ENCODE data around the gene KCNJ6.

The KCNJ6 gene

DNA sequence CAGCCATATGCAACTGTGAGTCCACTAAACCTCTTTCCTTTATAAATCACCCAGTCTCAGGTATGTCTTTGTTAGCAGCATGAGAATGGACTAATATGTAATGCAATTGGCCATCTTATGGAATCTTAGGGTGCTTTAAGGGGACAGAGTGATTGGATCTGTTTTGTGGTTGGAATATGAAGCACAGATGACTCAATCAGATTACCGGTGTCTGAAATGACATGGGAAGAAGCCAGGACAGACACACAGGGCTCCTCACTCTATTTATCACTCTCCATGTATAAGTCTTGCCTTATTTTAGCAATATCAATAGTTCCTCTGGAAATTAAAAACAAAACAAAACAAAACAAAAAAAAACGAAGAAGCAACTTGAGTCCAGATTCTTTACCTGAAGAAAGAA lies 12.9 kb downstream of the KCNJ6 start:
- DNase-seq, result no peak

DNA sequence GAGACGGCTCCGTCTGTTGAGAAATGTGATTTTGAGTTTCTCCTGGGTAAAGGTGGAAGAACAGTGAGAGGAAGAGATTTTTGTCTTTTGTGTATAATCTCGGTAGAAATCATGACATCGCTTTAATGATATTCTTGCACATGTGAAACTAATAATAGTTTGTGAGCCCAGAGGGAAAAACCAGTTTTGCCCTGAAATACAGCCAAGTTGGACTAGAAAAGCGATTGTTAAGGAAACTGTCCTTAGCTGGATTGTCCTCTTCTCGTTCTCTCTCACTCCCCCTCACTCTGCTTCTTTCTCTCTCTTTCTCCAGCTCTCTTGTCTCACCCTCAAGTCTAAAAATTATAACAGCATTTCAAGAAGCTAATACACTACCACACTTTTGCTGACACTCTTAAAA lies 17.1 kb downstream of the KCNJ6 start:
- DNase-seq, result no peak

DNA sequence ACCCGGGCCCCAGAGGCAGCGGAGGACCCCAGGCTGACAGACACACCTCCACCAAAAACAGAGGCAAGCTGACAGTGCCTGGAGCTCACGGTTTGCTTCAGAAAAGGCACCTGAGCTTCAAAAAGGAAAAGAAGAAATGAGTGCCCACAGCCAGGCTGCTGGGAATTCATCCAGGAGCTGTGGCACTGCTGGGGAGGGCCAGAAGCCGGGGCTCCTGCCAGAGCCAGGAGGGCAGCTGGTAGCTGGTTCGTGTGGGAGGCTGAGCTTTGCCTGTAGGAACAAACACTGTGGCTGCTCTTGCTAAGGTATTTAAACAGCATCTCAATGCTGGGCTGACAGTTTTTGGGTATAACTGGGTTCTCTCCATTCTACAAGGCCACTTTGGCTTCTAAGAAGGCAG lies 19.5 kb downstream of the KCNJ6 start:
- no peak for DNase-seq

DNA sequence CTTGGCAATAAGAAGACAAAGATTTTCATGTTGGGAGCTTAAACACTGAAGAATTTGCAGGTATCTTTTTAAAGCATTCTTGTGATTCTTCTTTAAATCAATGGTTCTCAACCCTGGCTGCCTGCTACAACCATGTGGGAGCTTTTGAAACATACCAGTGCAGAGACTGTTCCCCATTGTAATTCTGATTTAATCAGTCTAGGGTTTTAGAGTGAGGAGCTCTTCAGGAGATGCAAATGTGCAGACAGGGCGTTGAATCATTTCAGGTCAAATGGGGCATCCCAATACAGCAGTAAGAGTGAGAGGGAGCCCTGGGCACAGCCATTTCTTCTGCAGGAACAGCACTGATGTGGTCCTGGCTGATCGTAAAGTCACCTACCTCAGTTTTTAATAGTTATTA lies 24.3 kb downstream of the KCNJ6 start:
- DNase-seq, result no peak

DNA sequence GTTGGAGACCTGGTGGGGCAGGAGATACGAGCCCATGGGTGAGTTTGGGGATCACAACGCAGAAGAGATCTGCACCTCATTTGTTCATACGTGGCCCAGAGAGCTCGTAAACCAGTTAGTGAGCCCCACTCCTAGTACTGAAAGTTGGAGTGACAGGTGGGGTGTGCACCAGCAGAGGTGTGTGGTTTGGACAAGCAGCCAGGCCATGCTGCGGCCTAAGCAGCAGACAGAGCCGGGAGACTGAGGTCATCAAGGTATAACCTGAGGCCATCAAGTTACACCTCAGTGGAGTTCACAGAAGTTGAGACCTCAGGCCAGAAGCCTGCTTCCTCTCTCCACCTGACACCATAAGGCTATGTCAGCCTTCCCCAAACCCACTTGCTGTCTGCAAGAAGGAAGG lies 27.6 kb downstream of the KCNJ6 start:
- no peak for DNase-seq

DNA sequence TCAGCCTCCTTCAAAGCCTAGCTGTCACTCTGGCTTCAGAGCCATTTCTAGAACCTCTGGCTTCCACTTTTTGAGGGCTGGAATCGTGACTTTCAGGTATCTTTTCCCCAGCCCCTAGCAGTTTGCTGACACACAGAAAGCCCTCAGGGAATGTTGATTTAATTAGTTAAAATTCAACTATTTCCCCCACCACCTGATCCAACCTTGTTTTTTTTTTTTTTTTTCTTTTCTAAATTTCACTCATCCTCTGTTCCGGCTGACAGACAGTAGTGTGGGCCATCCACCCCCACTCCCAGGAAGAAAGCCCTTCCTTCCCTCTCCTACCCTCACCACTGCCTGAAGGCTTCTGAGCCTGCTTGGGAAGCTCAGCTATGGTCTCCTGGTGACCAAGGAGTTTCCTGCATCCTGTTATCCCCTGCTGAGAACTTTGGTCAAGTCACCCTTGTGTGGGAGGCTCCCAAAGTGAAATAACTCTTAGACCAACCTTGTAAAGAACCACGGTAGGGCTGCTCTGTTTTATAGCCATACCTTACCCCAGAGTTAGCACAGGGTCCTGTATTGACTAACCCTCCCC lies 29.4 kb downstream of the KCNJ6 start:
- no peak for DNase-seq

DNA sequence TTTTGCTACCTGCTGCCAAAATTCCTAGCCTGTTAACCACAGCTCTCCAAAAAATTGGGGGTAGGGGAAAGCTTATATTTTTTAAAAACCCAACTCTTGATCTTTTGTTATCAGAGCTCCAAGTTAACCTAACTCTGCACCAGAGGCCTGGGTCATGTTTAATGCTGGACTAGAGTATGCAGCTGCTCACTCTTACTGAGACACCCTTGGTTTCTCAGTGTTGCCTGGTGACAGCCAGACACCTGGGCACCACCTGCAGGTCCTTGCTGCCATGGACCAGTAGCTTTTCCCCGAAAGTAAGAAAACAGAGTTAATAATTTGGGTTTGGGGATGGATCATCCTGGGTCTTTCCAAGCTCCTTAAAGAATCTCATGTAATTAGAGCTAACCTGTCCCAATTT lies 30.1 kb downstream of the KCNJ6 start:
- no peak for DNase-seq

DNA sequence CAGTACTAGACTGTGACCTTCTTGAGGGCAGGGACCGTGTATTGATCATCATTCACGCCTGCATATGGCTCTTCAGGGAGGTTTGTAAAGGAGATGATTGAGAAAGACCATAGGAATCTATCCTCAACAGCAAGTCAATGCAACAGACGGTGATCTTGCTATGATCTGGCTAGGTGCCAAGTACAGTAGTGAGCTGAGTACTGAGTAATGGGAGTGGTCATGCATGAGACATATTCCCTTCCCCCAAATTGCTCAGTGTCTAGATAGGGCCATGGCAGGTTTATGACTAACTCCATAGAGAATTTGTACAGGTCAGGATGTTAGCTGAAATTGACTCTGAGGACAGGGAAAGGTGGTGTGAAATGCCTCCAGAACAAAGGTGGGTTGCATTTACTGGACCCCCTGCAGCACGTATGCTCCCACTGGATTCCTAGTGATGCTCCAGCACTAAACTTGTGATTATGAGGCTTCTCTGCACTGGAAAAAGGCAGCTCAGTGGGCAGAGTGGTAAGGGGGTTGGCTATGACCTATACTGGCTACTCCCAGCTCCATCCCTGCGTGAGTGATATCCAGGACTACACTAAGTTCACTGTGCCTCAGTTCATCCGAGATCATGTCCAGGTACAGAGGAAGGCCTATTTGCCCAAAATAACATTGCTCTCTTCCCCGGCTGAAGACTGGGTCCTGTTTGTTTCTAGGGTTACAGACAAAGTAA lies 37.2 kb downstream of the KCNJ6 start:
- DNase-seq, result no peak

DNA sequence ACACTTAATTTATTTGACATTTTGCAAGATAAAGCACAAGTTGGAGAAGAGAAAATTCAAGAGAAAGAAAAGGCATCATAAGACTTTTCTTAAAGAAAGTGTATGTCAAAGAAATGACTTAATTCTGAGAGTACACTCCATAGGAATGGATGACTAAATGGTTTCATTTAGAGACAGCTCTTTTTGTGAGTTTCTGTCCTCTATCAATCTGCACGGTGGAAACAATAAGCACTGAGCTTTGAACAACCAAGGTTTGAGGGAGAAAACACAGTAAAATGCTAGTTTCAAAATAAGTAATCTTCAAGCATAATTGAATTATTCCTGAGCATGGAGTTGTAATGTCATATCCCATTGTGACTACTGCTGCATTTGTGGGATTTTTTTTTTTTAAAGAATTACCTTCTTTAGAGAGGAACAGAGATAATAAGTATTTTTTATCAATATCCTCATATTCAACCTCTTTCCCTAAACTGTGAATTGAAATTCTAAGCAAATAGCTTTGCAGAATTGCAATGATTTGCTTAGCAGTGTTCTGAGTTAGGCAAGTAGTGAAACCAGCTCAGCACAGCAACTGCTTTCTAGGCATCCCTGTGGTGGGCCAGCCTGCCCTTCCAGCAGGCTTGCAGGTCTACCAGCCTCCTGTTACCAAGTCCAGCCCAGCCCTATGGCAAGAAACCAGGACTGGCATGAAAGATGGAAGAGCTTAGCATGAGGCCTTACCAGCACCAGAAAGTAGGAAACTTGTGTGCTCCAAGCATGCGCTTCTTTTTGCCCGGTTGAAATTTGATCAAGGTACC lies 38.2 kb downstream of the KCNJ6 start:
- no peak for DNase-seq

DNA sequence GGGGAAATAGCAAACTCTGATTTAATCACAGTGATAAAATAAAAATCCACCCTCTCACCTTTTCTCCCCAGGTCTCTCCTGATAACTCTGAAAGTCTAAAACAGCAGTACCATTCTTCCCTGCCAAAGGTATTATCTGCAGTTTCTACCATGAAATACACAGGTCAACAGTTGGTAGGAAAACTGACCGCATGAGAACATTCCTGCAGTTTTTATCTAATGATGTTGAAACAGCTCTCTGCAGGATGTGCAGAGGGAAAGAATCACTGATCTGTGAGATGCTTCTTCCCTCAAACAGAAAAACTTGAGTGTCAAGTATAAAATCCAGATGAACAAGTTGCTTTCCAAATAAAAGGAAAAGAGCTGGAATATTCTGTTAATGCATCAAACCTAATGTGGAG lies 39.1 kb downstream of the KCNJ6 start:
- DNase-seq, result no peak

DNA sequence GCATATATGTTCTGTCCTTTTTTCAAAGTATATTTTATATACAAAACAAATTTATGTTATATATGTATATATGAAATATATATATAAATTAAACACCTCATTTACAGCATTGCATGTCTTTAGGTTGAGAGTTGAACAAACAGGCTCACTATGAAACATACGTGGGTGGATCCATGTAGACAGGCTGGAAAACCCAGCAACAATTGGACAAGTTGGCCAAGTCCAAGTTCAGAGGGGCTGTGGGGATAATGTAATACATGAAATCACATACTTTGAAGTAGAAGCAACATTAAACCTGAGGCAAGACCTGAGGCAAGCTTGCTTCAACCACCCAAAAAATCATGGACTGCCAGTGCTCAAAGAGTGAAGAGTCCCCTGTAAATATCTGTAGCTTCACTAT lies 39.7 kb downstream of the KCNJ6 start:
- DNase-seq, result no peak

DNA sequence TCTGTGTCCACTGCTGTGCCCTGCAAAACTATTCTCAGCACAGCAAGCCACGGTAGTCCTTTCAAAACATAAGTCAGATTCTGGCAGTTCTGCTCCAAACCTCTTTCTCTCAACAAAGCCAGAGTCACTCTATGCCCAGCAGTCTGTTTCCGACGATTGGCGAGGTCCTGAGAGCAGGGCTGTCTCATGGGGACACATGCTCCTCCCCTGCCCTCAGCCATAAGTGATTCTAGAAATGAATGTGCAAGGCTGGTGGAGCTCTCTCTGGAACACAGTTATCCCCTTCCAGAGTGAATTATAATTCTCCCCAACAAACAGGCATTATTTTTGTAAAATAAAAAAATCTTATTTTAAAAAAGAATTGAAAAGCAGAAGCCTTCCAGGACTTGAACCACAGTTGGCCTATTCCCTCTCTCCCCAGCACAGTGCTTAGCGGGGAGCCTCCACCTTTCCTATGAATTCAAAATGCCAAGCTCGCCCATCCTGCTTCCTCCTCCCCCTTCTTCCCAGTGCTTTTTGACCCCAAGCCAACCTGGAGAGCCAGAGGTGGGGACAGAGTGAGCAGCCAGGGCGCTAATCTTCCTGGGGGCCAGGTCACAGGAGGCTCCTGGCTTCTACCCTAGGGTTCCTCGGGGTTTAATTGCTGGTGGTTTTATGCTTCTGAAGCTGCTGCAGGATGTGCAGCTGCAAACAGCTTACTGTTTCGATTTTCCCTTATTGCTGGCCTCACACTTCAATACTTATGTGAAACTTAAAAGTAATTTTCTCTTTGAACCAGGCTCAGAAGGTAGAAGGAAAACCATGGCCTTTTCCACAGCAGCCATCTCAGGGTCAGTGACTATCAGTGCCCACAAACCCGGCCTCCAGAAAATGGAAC lies 41.1 kb downstream of the KCNJ6 start:
- no peak for DNase-seq

DNA sequence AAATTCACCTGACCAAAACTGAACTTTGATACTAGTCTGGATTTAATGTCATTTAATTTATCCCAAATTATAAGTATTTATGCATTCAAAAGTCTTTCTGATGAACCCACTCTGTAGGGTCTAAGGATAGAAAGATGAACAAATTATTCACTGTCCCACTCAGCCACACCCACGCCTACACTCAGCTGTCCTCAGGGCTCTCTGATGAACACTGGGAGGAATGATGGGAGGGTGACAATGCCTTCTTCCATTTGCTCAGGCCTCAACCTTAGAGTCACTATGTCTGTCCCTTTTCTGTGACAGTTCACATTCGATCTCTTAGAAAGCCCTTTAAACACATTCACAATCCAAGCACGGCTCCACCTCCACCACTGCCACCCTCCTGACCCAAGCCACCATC lies 41.8 kb downstream of the KCNJ6 start:
- DNase-seq, result no peak

DNA sequence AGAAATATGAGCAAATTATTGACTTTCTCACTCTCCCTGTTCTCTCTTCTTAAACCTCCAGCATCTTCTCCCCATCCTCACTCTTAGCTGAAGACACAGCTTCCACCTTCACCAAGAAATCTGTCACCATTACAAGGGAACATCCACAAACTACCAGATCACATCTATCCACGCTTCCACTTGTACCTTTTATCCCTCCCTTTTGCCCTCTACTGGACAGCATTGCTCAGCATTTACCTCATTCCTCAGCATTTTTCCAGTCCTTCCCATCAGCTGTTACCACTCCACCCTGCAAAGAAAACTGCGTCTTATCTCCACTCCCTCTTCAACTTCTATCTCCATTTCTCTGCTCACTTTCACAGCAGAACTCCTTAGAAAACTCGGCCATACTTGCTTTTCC lies 42.6 kb downstream of the KCNJ6 start:
- DNase-seq, result no peak

DNA sequence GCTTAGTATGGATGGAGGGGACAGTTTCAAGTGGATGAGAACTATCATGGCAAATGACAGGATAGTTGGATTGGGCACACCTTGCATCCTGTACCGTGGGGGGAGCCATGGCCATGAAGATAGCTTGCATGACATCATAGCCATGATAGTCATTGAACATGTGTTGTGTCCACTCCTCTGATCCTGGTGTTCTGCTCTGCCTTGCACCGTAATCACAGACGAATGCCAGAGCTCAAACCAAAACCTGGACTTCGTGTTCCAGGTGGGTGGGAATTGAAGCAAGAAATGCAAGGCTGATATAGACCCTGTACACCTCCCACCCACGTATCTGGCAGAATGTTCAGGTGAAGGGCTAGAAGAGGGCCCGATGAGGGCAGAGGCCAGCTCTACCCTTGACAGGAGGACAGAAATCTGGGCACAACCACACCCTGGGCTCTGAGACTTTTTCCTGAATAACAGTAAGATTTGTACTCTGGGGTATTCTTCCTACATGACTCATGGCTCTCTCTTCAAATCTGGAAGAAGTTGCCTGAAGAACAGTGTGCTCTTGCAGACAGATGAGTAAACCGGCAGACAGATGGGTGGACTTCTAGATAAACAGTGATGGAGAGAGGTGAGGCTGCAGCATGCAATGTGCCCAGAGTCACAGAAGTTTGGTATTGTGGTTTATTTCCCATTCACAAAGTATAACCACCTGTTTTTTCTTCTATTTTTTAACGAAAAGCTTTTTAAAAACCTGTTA lies 45.0 kb downstream of the KCNJ6 start:
- no peak for DNase-seq

DNA sequence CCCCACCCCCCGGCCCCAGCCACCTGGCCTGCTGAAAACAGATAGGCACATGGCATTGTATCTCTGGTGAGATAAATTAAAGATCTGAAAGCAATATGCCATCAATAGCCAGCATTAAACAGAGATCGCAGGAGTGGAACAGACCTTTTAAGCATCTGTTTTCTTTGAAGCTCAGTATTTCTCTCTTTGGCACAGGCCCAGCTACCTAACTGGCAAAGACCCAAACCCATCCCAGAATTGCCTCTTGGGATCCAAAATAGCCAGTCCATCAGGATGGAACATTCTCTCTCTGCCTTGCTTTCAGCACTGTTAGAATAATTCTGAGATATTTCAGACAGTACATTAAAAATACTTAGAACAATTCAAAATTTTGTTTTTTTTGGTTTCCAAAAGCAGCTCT lies 46.0 kb downstream of the KCNJ6 start:
- no peak for DNase-seq

DNA sequence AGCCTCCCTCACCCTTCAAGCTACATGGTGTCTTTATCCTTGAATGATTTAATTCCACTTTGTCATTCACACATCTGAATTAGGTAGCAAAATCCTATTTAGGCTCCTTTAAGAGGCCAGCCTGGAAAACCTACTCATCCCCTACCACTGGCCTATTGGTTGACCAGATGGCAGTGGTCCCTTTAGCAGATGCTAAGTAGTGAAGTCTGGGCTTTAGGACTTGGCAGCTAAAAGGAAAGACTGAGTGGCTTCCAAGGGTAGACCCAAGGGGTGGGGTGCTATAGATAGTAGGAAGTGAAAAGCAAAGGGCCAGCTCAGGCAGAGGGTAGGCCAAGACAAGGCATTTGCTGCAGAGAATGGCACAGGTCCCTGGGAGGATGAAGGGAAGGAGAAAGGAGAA lies 46.6 kb downstream of the KCNJ6 start:
- no peak for DNase-seq

DNA sequence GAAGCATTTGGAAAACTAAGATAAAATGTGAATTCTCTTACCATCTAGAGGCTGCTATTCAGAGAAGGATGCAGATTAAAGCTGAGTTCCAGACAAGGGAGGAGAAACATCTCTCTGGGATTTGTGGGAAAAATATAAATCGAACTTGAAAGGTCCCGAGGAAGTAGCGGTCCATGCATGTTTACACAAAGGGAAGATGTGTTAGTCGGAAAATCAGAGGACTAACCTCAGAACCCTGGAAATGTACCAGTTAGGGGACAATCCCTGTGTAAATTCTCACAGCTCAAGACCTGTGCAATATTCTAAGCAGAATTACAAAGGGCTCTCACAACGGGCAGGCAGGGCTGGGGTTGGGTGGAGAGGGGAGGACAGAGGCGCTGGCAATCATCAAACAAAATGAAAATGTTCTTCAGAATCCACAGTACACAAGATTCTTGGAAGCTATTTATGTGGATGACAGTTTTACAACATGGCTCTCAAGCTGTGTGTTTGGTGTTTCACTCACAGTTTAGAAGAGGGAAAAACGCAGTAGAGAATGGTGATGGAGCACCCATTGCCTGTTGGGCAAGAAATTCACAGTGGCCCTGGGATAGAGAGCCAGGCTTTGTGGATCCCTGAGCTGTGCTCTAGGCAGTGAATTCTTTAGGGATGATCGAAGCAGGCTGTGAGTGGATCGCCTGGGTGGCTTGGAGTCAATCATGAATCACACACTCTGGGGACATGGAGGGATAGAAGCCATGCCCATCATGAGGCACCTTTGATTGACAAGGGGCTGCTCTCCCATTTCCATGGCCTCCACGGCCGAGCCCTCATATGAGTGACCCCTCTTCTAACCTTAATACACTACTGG lies 47.6 kb downstream of the KCNJ6 start:
- DNase-seq, result no peak

DNA sequence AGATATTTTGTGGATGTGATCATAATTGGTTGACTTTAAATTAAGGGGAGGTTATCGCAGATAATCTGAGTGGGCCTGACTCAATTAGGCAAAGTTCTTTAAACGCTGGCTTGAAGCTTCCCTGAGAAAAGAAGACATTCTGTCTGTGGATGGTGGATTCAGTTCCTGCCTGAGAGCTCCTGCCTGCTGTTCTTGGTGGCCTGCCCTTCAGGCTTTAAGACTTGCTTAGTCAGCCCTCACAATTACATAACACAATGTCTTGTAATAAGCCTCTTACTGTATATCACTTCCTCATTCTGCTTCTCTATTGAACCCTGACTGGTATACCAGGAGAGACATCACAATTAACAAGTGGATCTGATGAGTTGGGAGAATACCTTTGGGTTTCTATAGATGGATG lies 50.2 kb downstream of the KCNJ6 start:
- no peak for DNase-seq

DNA sequence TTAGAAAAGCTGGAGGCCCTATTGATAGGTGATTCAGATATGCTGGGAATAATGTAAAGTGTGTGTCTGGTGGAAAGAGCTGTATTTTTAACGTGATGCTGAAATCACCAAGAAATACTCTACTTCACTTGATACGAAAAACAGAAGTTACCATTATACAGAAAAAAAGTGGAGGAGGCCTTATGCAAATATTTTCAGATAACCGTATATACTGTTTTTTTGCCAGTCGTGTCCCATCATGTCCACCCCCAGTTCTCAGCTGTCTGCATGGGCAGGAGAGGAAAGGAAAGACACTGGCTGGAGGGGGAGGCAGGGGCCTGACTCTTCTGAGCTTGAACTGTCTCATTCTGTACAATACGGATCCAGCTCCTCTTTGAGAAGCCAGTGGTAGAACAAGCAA lies 51.1 kb downstream of the KCNJ6 start:
- DNase-seq, result no peak

DNA sequence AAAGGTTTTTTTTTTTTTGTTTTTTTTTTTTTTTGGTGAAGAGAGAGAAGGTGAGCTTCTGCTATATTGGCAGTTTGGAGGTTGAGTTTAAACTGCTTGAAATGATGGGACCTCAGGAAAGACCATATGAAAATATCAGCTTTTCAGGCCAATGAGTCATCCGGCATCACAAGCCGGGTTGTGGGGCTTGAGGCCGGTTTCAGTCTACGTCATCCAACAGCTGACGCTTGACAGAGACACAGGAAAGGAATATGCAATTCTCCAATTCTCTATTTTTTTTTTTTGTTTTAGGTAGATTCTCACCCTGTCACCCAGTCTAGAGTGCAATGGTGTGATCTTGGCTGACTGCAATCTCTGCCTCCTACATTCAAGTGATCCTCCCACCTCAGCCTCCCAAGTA lies 52.4 kb downstream of the KCNJ6 start:
- DNase-seq, result no peak

DNA sequence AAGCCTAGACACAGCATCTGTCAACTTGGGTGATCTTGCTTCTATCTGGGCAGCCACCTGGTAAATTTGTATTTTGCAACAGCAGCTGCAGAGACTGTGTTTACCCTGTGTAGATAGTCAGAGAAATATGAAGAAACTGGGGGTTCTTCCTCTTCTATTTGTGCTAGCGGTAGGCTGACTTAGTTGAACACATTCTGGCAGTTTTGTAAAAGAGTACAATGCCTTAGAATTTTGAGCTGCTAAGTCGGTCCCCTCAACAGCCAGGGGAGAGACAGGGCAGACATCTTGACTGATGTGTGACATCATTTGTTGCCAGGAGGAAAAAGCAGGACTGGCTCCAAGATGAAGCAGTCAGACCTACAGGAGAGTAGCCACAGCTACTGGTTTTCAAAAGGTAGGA lies 53.7 kb downstream of the KCNJ6 start:
- DNase-seq, result no peak
